Fibroblast of villous mesenchyme (primary cell): ENCODE results near the gene TALDO1. TPM values are rescaled to one million over a fixed set of nuclear protein-coding genes. Genes with fewer than 3 reads are reported as not detected.

Source experiments
- DNase-seq: peaks from one replicate; pipeline ENCODE4 v3.0.0-alpha.2; 2010; ENCODE audit warnings: low read depth
- H3K4me3 ChIP-seq: 2 replicates; pipeline ENCODE4 v1.5.1; 2011; ENCODE audit warnings: low read depth, mild to moderate bottlenecking, low read length
- total RNA-seq: library from RNA; depleted of rRNA; stranded (reverse); fragments of >200 nt; gene quantifications from 2 replicates; pipeline ENCODE4 v1.2.3, GENCODE V29; 2012
- TF ChIP-seq, protein P1 (sequence below): IDR thresholded peaks from 2 replicates; pipeline ENCODE4 v1.5.1; 2012; ENCODE audit warnings: low read depth, mild to moderate bottlenecking, low read length; ENCODE audit not compliant: insufficient read depth

The TALDO1 gene
- total RNA-seq, 1 donor, result 148 TPM

DNA sequence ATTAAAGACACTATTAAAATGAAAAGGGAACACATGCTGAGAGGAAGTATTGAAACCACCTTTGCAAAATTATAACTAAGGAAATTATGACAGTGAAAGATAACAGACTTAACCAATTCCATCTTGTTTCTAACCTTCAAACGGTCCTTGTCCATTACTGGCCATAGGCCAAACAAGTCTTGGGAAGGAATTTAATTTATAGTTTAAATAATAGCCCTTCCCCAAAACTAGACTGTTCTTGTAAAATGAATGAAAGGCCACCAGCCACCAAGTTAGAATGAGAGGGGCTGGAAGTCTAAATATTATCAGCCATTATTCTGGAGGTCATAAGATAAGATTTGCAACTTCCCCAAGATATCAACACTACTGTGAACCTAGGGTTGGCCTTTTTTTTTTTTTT, 1.8 kb upstream of the TALDO1 start:
- DNase-seq, result no peak
- H3K4me3 ChIP-seq, result no peak overlapping the region
- TF ChIP-seq, protein P1, sequence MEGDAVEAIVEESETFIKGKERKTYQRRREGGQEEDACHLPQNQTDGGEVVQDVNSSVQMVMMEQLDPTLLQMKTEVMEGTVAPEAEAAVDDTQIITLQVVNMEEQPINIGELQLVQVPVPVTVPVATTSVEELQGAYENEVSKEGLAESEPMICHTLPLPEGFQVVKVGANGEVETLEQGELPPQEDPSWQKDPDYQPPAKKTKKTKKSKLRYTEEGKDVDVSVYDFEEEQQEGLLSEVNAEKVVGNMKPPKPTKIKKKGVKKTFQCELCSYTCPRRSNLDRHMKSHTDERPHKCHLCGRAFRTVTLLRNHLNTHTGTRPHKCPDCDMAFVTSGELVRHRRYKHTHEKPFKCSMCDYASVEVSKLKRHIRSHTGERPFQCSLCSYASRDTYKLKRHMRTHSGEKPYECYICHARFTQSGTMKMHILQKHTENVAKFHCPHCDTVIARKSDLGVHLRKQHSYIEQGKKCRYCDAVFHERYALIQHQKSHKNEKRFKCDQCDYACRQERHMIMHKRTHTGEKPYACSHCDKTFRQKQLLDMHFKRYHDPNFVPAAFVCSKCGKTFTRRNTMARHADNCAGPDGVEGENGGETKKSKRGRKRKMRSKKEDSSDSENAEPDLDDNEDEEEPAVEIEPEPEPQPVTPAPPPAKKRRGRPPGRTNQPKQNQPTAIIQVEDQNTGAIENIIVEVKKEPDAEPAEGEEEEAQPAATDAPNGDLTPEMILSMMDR, result no peak

DNA sequence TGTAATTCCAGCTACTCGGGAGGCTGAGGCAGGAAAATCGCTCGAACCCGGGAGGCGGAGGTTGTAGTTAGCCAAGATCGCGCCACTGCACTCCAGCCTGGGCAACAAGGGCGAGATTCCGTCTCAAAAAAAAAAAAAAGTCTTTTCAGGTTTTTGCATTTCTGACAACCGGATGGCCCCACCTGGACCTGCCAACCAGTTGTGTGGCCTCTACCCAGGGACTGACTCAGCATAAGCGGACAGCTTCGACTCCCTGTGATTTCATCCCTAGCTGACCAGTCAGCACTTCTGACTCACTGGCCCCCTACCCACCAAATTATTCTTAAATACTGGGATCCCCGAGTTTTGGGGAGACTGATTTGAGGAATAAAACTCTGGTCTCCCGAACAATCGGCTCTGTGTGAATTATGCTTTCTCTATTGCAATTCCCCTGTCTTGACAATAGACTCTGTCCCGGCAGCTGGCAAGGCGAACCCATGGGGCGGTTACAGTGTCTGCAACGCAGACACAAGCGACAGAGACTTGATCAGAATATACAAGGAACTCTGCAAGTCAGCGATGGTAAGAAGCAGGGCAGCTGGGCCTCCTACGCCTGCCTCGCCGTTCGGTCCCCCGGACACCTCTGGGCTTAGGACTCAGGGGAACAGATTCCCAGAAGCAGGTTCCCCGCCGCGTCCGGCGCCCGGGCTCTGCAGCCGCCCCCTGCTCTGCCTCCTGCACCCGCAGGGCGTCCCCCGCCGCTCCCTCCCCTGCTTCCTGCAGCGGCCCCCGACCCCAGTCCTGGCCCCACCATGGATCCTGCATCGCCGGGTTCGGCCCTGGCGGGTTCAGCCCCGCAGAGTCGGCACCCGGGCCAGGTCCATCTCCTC, 741 bp upstream of the TALDO1 start:
- DNase-seq, result peak; percentile 16
- H3K4me3 ChIP-seq, result peak overlapping the region; percentile 84
- TF ChIP-seq, protein P1, result no peak

DNA sequence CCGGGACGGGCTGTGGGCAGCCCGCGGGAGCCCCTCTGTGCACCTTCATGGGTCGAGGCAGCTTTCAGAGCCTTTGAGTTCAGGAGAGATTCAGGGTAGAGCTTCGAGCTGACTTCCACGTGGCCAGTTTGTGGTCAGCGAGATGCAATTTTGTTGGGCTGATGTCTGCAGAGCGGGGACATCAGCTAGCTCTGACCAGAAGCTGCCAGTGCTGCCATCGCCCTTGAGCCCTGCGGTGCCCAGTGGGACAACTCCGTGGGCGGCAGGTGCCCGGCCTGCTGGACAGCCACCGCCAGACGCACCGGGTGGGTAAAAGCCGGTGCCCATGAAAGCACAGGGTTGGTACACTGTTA, 719 bp downstream of the TALDO1 start:
- TF ChIP-seq, protein P1, result no peak
- peak; percentile 43 for DNase-seq

DNA sequence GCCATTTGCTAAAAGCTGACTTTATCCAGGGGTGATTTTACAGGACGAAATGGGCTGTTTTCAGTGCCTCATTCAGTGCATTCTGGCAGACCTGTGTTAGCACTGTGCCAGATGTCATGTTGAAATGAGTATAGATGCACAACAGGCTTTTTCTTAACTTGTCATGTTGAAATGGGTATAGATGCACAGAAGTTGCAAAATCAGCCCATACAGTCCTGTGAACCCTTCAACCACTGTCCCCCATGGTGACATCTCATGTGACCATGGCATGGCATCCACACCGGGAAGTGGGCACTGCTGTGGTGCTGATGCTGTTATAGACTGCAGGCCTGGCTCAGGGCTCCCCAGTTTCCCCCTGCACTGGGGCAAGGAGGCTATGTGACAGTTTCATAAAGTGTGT, 2.5 kb downstream of the TALDO1 start:
- H3K4me3 ChIP-seq, result no peak overlapping the region
- TF ChIP-seq, protein P1, result no peak
- peak; percentile 12 for DNase-seq

More for the DNA sequence above, 719 bp downstream of the TALDO1 start:
- peak overlapping the region; percentile 84 for H3K4me3 ChIP-seq

DNA sequence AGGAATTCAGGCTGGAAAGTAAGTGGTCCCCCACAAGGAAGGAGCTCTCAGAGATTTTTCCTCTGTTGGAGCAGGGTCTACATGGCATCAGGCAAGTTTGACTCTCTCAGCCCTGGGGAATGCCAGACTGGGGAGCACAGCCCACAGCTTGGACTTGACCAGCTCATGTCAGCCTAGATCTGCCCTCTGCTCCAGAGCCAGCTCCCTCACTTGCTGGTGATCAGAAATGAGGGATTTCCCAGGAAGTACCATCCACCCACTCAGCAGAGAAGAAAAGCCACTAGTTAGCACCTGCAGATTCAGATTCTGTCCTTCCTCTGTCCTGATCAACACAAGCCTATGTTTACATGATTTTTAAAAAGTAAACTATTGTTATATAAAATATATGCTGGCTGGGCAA, 13.0 kb downstream of the TALDO1 start:
- TF ChIP-seq, protein P1, result no peak
- no peak for DNase-seq
- H3K4me3 ChIP-seq, result no peak overlapping the region

DNA sequence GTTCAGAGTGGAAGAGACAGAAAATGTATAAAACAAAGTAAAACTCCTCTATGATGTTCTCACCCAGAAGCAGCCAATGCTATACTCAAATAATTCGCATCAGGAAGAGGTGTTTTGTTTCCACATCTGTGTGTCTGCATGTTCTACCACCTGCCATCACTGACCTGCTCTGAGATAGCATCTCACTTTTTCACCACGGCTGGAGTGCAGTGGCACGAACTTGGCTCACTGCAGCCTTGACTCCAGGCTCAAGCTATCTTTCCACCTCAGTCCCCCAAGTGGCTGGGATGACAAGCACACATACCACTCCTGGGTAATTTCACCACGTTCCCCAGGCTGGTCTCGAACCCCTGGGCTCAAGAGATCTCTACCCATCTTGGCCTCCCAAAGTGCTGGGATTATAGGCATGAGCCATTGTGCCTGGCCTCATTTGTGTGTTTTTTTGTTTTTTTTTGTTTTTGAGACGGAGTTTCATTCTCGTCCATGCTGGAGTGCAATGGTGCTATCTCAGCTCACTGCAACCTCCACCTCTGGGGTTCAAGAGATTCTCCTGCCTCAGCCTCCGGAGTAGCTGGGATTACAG, 14.4 kb downstream of the TALDO1 start:
- TF ChIP-seq, protein P1, result no peak
- DNase-seq, result no peak
- no peak overlapping the region for H3K4me3 ChIP-seq
